ENCODE data around the gene CACNG3.

GRCh38 chr16:24255456-24256371 is at the start of gene CACNG3:
- TF ChIP-seq YY1 (IDR thresholded peaks at IDR 0.05; ENCODE audit: insufficient read depth, insufficient read length) (no peak), ZNF274 (IDR thresholded peaks at IDR 0.05; ENCODE audit: low read depth, low read length) (no peak), SUZ12 (IDR thresholded peaks at IDR 0.05; ENCODE audit: extremely low read depth, insufficient read depth, insufficient read length) (no peak)
